ENCODE data around the gene SLC10A4. TPM values are rescaled to one million over a fixed set of nuclear protein-coding genes. Genes with fewer than 3 reads are reported as not detected.

SLC10A4 gene, protein sequence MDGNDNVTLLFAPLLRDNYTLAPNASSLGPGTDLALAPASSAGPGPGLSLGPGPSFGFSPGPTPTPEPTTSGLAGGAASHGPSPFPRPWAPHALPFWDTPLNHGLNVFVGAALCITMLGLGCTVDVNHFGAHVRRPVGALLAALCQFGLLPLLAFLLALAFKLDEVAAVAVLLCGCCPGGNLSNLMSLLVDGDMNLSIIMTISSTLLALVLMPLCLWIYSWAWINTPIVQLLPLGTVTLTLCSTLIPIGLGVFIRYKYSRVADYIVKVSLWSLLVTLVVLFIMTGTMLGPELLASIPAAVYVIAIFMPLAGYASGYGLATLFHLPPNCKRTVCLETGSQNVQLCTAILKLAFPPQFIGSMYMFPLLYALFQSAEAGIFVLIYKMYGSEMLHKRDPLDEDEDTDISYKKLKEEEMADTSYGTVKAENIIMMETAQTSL
- 0.25 and 0.77 TPM in 2 replicates for total RNA-seq

DNA sequence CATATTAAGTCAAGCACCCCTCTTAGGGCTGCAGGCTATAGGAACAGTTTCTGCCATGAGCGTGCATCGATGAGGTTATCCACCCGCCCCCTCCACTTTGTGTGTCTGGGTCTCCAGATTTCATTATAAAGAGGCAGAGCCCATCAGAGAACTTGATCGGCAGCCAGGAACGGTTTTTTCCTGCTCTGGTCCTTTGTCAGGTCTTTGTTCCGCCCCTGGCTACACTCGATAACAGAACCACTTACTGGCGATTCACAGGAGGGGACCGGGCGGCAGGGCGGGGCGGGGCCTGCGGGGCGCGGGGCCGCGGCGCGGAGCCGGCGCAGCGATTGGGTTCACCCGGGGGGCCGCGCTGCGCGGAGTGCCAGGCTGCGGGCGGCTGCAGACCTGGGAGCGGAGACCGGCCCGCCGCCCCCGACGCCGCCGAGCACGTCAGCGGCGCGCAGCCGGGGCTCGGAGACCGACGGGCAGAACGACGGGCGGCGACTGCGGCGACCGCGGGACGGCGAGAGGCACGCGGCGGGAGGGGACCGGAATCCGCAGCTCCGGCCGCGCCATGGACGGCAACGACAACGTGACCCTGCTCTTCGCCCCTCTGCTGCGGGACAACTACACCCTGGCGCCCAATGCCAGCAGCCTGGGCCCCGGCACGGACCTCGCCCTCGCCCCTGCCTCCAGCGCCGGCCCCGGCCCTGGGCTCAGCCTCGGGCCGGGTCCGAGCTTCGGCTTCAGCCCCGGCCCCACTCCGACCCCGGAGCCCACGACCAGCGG lies at the start of gene SLC10A4:
Gene SLC10A4 (plus strand): TSS at position 338 of the 771 bp plus-strand sequence. CDS start 219 bp downstream, at position 557.

DNA sequence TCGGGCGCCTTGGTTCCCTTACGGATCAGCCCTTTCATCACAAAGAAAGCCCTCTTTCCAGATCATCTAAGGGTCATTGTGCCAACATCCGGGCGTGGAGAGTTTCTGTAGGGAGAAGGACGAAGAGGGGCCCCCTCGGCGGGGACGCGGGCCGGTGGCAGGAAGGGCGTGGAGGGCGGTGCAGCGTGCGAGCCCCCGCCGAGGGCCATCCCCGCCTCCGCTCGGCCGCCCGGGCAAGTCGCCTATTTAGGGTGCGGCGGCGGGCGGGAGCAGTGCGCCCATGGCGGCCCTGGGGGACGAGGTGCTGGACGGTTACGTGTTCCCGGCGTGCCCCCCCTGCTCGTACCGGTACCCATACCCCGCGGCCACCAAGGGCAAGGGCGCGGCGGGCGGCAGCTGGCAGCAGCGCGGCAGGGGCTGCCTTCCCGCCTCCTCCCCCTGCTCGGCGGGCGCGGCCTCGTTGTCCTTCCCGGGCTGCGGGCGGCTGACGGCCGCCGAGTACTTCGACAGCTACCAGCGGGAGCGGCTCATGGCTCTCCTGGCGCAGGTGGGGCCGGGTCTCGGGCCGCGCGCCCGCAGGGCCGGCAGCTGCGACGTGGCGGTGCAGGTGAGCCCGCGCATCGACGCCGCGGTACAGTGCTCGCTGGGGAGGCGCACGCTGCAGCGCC lies 7.0 kb downstream of the SLC10A4 start, which contains the start of gene ZAR1:
Gene ZAR1 (plus strand): TSS at position 241 of the 668 bp plus-strand sequence. CDS start 40 bp downstream, at position 281.

Other genes with a start within 250 kb of the SLC10A4 start
- gene TEC, start 213.5 kb upstream of the SLC10A4 start, total RNA-seq = 1.3 and 1.4 TPM in 2 replicates
- 27.1 and 43.1 TPM in 2 replicates for gene SLAIN2, start 141.8 kb upstream of the SLC10A4 start, total RNA-seq
- under 0.01 and 0.11 TPM in 2 replicates for gene ZAR1, start 6.9 kb downstream of the SLC10A4 start, total RNA-seq